Ovary (tissue), 9 donors: ENCODE data around the gene IDE. TPM values are rescaled to one million over a fixed set of nuclear protein-coding genes. Genes with fewer than 3 reads are reported as not detected.
"Not testable (repeated sequence)": the region's sequence is repeated elsewhere in the genome, so short reads cannot be mapped to it uniquely, and the experiment has no call there.

ENCODE experiments used
- DNase-seq, 5 donors: peaks; one replicate each; pipeline ENCODE4 v3.0.0-alpha.2; 2019 to 2020
- H3K27ac ChIP-seq, 2 donors: fragments of 200-600 bp; one replicate each; pipeline versions ENCODE4 v1.5.1 to v1.8.0; 2019 to 2022
- H3K27me3 ChIP-seq: fragments of 200-600 bp; one replicate; pipeline ENCODE4 v1.8.0; 2022
- H3K36me3 ChIP-seq: fragments of 200-600 bp; sonication (generic); one replicate; pipeline ENCODE4 v1.5.1; 2019
- H3K4me1 ChIP-seq: one replicate; pipeline ENCODE4 v1.8.1; 2013; ENCODE audit warnings: mild to moderate bottlenecking, moderate library complexity; ENCODE audit not compliant: insufficient read depth
- H3K4me3 ChIP-seq: fragments of 200-600 bp; sonication (generic); one replicate; pipeline ENCODE4 v1.5.1; 2017
- H3K9me3 ChIP-seq, 2 donors: fragments of 200-600 bp in 1 of 2; sonication (generic) in 1 of 2; one replicate each; pipeline versions ENCODE4 v1.5.1 to v1.8.1; 2013 to 2019; ENCODE audit warnings: mild to moderate bottlenecking in 1 of 2, moderate library complexity in 1 of 2
- EP300 ChIP-seq: sonication (generic); formaldehyde crosslinking; IDR thresholded peaks from one replicate; pipeline ENCODE4 v1.6.1; 2017; ENCODE audit warnings: antibody characterized with exemption
- POLR2A ChIP-seq: fragments of 450-650 bp; IDR thresholded peaks from one replicate; pipeline ENCODE4 v1.6.1; 2017; ENCODE audit warnings: antibody characterized with exemption, mild to moderate bottlenecking, moderate library complexity
- WGBS, 3 donors: extraction: QIAGEN DNeasy Blood & Tissue Kit in 1 of 3; methylation state at CpG; one replicate each; pipeline versions ENCODE4 v1.1.5 to v1.1.7; 2013 to 2017; 5-methylcytosine and 5-hydroxymethylcytosine counted together
- intact Hi-C, 4 donors: fragments of 100-400 bp; cut with DNase I; formaldehyde crosslinking; loops; one replicate each; pipeline versions ENCODE4 v1.11.0 to v1.15.1; 2022 to 2023
- polyA plus RNA-seq, 2 donors: library from polyadenylated mRNA; stranded (reverse); fragments of 200-250 nt in 1 of 2; fragments of 350-450 nt in 1 of 2; fragmentation: Illumina TruSeq in 1 of 2; extraction: RNeasy Lipid Tissue Mini Kit (QIAGEN cat#74804) in 1 of 2; gene quantifications; one replicate each; pipeline ENCODE4 v1.2.3, GENCODE V29; 2013 to 2014
- total RNA-seq, 7 donors: library from RNA; depleted of rRNA in 2 of 7; stranded (reverse); fragments of >200 nt in 2 of 7; fragmentation: NEBNext Ultra II Directional in 3 of 7; extraction: Animal tissue kit (Norgen Biotek cat#: 25700) in 3 of 7; gene quantifications; one replicate each; pipeline versions ENCODE4 v1.1.0 to v1.2.4, GENCODE V29; 2016 to 2023
- TF ChIP-seq, protein P1 (sequence below), 3 donors: fragments of 450-650 bp in 2 of 3; fragments of 200-600 bp in 1 of 3; IDR thresholded peaks; one replicate each; pipeline versions ENCODE4 v1.5.1 to v1.8.0; 2016 to 2022; ENCODE audit warnings: antibody characterized with exemption in 3 of 3, mild to moderate bottlenecking in 1 of 3
- donor health status: DM: no; HTN: no; CAD: no; lungs with moderate emphysema.
- donor health status: DM: no; HTN: no; CAD: no.
- donor health status: Bipolar disorder and iron deficiency.
- donor health status: DM: yes; HTN: yes; CAD: no.
- donor health status: DM: no; HTN: no; CAD: no.
- donor health status: DM: yes; HTN: yes; CAD: no.

IDE gene
- total and polyA plus RNA-seq, 9 donors, result 5.8 to 34.1 (median 19.5) TPM

DNA sequence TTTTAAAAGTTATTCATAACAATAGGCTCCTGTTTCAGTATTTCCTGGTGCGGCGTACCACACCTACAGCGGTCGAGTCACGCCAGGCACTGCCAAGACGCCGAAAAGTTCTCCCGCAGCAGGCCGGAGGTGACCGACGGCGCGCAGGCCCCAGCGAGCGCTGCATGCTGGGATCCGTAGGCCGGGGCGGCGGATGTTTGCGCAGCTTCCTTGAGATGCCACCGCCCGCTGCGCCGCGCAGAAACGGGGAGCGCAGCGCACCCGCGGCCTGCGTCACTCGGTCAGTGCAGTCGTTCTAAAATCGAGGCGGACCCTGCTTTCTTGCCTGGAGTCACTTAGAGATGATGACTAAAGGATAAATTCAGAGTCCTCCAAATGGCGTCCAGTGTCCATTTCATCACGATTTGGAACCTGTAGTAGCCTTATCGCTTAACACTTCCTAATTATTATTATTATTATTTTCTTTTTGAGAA lies 17.7 kb upstream of the IDE start:
- WGBS, 3 donors, result 0 to 1% (median 1%) methylated on average over 38 of the region's 38 CpGs
- no peaks in the 10 kb centered on the region for H3K27me3 ChIP-seq
- no peaks in the 10 kb centered on the region for H3K4me1 ChIP-seq
- TF ChIP-seq, protein P1, sequence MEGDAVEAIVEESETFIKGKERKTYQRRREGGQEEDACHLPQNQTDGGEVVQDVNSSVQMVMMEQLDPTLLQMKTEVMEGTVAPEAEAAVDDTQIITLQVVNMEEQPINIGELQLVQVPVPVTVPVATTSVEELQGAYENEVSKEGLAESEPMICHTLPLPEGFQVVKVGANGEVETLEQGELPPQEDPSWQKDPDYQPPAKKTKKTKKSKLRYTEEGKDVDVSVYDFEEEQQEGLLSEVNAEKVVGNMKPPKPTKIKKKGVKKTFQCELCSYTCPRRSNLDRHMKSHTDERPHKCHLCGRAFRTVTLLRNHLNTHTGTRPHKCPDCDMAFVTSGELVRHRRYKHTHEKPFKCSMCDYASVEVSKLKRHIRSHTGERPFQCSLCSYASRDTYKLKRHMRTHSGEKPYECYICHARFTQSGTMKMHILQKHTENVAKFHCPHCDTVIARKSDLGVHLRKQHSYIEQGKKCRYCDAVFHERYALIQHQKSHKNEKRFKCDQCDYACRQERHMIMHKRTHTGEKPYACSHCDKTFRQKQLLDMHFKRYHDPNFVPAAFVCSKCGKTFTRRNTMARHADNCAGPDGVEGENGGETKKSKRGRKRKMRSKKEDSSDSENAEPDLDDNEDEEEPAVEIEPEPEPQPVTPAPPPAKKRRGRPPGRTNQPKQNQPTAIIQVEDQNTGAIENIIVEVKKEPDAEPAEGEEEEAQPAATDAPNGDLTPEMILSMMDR (IDR thresholded peaks at IDR 0.05), result no peak
- no peak for TF ChIP-seq EP300
- peak; percentile 79 for TF ChIP-seq POLR2A
- no peaks in the 10 kb centered on the region for H3K9me3 ChIP-seq
- intact Hi-C loops, result loop anchor here in 1 of 4 donors (2.0 kb wide), 1 partner anchor 17 kb away; the partner anchor contains the start of gene IDE
- peak overlapping the region; percentile 58 to 88 for H3K27ac ChIP-seq
- H3K4me3 ChIP-seq, result peak overlapping the region; percentile 67
- DNase-seq, result peak; percentile 89 to 93 (median 90)
- no peaks in the 10 kb centered on the region for H3K36me3 ChIP-seq

DNA sequence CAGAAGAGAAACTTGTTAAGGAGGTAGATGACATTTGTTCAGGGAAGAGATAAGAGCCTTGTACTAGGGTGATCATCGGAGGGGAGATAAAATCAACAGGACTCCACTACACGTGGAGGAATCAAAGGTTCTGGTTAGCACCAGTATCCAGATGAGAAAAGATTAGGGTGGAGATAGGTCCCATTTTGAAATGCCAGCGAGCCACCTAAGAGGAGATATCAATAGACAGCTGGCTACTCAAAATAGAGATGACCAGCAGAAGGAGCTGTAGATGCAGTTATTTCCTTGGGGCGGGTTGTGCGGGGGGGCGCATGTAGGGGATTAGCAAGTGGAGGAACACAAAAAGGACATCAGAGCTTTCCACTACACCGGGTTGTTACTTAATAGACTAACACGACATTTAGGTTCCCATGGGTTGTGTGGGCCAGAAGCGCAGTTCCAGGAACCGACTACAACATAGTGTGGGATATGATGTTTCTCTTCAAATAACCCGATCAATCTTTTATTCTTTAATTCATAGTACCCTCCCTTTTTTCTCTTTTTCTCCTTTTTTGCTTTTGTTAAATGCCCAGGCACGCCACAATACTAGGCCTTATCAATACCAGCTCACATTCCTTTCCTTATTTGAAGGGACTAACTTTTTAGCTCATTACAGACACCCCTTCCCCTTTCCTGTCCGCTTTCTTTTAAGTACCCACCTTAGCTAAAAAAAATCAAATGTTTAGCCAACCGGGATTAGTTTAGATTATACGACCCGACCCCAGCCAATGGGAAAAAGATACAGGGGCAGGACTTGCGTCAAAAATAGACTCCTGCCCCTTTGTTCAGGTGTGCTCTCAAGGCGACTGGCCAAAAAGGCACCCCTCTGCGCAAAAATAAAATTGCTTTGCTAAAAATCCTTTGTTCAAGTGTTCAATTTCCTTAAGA lies 17.0 kb upstream of the IDE start:
- Histone ChIP-seq H3K4me3 (peak overlapping the region; percentile 67), H3K27me3 (no peaks in the 10 kb centered on the region), H3K27ac (peak overlapping the region in 1 of 2 donors; percentile 88), H3K9me3 (no peaks in the 10 kb centered on the region), H3K36me3 (no peaks in the 10 kb centered on the region), H3K4me1 (no peaks in the 10 kb centered on the region)
- intact Hi-C loops, result loop anchor here in 1 of 4 donors (2.0 kb wide), 1 partner anchor 16 kb away; the partner anchor contains the start of gene IDE
- TF ChIP-seq EP300, result no peak
- TF ChIP-seq, protein P1 (IDR thresholded peaks at IDR 0.05), result no peak
- TF ChIP-seq POLR2A, result no peak
- WGBS, 3 donors, result 45 to 52% (median 45%) methylated on average over 19 of the region's 19 CpGs
- peak; percentile 26 to 58 (median 48) for DNase-seq

DNA sequence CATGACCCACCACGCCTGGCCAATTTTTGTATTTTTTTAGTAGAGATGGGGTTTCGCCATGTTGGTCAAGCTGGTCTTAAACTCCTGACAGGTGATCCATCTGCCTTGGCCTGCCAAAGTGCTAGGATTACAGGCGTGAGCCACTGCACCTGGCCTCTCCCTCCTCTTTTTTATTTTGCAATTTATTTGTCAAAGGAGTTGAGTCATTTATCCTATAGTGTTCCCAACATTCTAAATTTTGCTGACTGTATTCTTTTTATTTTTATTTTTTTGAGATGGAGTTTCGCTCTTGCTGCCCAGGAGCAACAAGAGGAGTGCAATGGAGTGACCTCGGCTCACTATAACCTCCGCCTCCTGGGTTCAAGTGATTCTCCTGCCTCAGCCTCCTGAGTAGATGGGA lies 8.5 kb upstream of the IDE start:
- DNase-seq, H3K4me1 ChIP-seq, H3K36me3 ChIP-seq, H3K4me3 ChIP-seq, H3K27ac ChIP-seq, H3K9me3 ChIP-seq, H3K27me3 ChIP-seq, intact Hi-C loops: not testable (repeated sequence)
- 94 to 96% (median 96%) methylated on average over 6 of the region's 6 CpGs for WGBS, 3 donors

DNA sequence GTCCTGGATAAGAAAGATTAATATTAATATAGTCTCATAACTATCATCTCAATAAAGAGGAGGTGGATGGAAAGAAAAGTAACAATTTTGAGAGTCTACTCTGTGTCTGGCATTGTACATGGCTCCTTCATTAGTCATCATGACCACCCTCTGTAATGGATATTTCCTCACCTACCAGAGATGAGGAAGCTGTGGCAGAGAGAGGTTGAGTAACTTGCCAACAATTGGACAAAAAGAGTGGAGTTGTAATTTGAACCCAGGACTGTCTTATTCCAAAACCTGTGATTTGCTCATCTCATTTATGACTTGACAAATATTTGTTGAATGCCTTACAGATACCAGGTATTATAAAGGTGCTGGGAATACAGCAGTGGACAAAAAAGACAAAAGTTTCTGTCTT lies 2.1 kb upstream of the IDE start:
- Histone ChIP-seq H3K27ac (no peak overlapping the region), H3K9me3 (no peaks in the 10 kb centered on the region), H3K36me3 (no peaks in the 10 kb centered on the region), H3K4me1 (peaks cover 11% of the 10 kb centered on the region), H3K4me3 (no peak overlapping the region), H3K27me3 (no peaks in the 10 kb centered on the region)
- DNase-seq, result no peak
- intact Hi-C loops, result loop anchor here in 3 of 4 donors (2.0 to 5.0 kb wide), 3 partner anchors 15 to 614 kb away; no protein-coding TSS in a partner anchor
- no peak for TF ChIP-seq EP300
- TF ChIP-seq POLR2A, result no peak
- TF ChIP-seq, protein P1 (IDR thresholded peaks at IDR 0.05), result no peak
